Transverse colon (tissue), 4 donors: Measurements from ENCODE around the gene CADM1.

Source experiments
- CTCF ChIP-seq, 5 experiments: fragments of 200-600 bp in 3 of 5; fragments of 450-650 bp in 2 of 5; sonication (generic) in 3 of 5; IDR thresholded peaks; 1 replicate in 2 of 5; 2 replicates in 3 of 5; pipeline ENCODE4 v1.5.1; 2016 to 2017; ENCODE audit warnings: antibody characterized with exemption in 5 of 5, inconsistent platforms in 3 of 5, mild to moderate bottlenecking in 2 of 5, moderate library complexity in 1 of 5
- EP300 ChIP-seq: sonication (generic); formaldehyde crosslinking; IDR thresholded peaks from one replicate; pipeline ENCODE4 v1.6.1; 2017; ENCODE audit warnings: antibody characterized with exemption, low read depth
- POLR2A ChIP-seq: fragments of 450-650 bp; IDR thresholded peaks from one replicate; pipeline ENCODE4 v1.6.1; 2016; ENCODE audit warnings: antibody characterized with exemption, mild to moderate bottlenecking, moderate library complexity
- POLR2AphosphoS5 ChIP-seq, 3 donors: sonication (generic); formaldehyde crosslinking; IDR thresholded peaks; one replicate each; pipeline ENCODE4 v1.6.1; 2016; ENCODE audit warnings: antibody characterized with exemption in 3 of 3

- no peak for TF ChIP-seq CTCF (IDR thresholded peaks at IDR 0.05)
- no peak for TF ChIP-seq POLR2AphosphoS5 (IDR thresholded peaks at IDR 0.05)
- TF ChIP-seq POLR2A, result no peak
- TF ChIP-seq EP300, result no peak
These were observed 255.1 kb downstream of the CADM1 start for GRCh38 chr11:115249061-115249578.
